Smooth muscle cell (in vitro differentiated cells): ENCODE measurements around the gene GK2. TPM values are rescaled to one million over a fixed set of nuclear protein-coding genes. Genes with fewer than 3 reads are reported as not detected.

Source experiments
- DNase-seq: peaks from one replicate; lab custom pipeline; 2025; ENCODE audit not compliant: unreplicated experiment; lab: John Stamatoyannopoulos, UW
- H2AFZ ChIP-seq: fragments of 200-600 bp; sonication (generic); 2 replicates; pipeline ENCODE4 v1.6.0; 2016; ENCODE audit warnings: antibody characterized with exemption, low read depth, mild to moderate bottlenecking
- H3F3A ChIP-seq: fragments of 200-600 bp; sonication (generic); 2 replicates; pipeline ENCODE4 v1.6.0; 2017; ENCODE audit warnings: antibody characterized with exemption, low read depth
- H3K27ac ChIP-seq: fragments of 200-600 bp; sonication (generic); 2 replicates; pipeline ENCODE4 v1.5.1; 2016; ENCODE audit warnings: low read depth, mild to moderate bottlenecking
- H3K27me3 ChIP-seq: fragments of 200-600 bp; sonication (generic); 2 replicates; pipeline ENCODE4 v1.6.1; 2016; ENCODE audit warnings: low read depth, mild to moderate bottlenecking
- H3K36me3 ChIP-seq: fragments of 200-600 bp; sonication (generic); 2 replicates; pipeline ENCODE4 v1.5.1; 2016; ENCODE audit warnings: low read depth
- H3K4me1 ChIP-seq: fragments of 200-600 bp; sonication (generic); 2 replicates; pipeline ENCODE4 v1.5.1; 2016; ENCODE audit warnings: low read depth
- H3K4me2 ChIP-seq: fragments of 200-600 bp; sonication (generic); 2 replicates; pipeline ENCODE4 v1.6.0; 2016; ENCODE audit warnings: mild to moderate bottlenecking
- H3K4me3 ChIP-seq: fragments of 200-600 bp; sonication (generic); 2 replicates; pipeline ENCODE4 v1.5.1; 2016; ENCODE audit warnings: mild to moderate bottlenecking
- H3K79me2 ChIP-seq: fragments of 200-600 bp; sonication (generic); 2 replicates; pipeline ENCODE4 v1.6.0; 2016; ENCODE audit warnings: low read depth, mild to moderate bottlenecking
- H3K9ac ChIP-seq: fragments of 200-600 bp; sonication (generic); 2 replicates; pipeline ENCODE4 v1.6.0; 2016; ENCODE audit warnings: low read depth
- H3K9me3 ChIP-seq: fragments of 200-600 bp; sonication (generic); replicated peaks from 2 replicates; pipeline ENCODE4 v1.5.1; 2016; ENCODE audit warnings: low read depth
- H4K20me1 ChIP-seq: fragments of 200-600 bp; sonication (generic); 2 replicates; pipeline ENCODE4 v1.6.0; 2016; ENCODE audit warnings: low read depth
- CTCF ChIP-seq: fragments of 200-600 bp; sonication (generic); IDR thresholded peaks from 2 replicates; pipeline ENCODE4 v1.5.1; 2017; ENCODE audit warnings: borderline replicate concordance, mild to moderate bottlenecking, antibody characterized with exemption; ENCODE audit not compliant: insufficient read depth, poor library complexity, severe bottlenecking
- WGBS: methylation state at CpG from one replicate; pipeline ENCODE4 v1.1.7; 2016; ENCODE audit warnings: low lambda C conversion rate; 5-methylcytosine and 5-hydroxymethylcytosine counted together
- polyA plus RNA-seq: library from polyadenylated mRNA; unstranded; fragments of >200 nt; fragmentation: Nextera tagmentation; extraction: Ambion mirVana; gene quantifications from 2 replicates; pipeline ENCODE4 v1.2.1, GENCODE V29; 2016
- total RNA-seq: library from RNA; depleted of rRNA; stranded (reverse); fragments of >200 nt; gene quantifications from 2 replicates; pipeline ENCODE4 v1.2.3, GENCODE V29; 2014

Gene GK2
- not detected in 2 replicates for total RNA-seq
- polyA plus RNA-seq = not detected in 2 replicates

- no peaks in the 10 kb centered on the region for H3K9me3 ChIP-seq
- H3K9ac ChIP-seq = no peak within 1 kb of the TSS
- H3K36me3 ChIP-seq = no peaks in the 10 kb centered on the region
- H4K20me1 ChIP-seq = no peaks in the 10 kb centered on the region
- no peaks in the 10 kb centered on the region for H3K27me3 ChIP-seq
- no peak within 1 kb of the TSS for H3K4me3 ChIP-seq
- no peak within 1 kb of the TSS for H2AFZ ChIP-seq
- no peak within 1 kb of the TSS for H3K4me2 ChIP-seq
- no peak for DNase-seq
- H3K4me1 ChIP-seq = no peaks in the 10 kb centered on the region
- no peak within 1 kb of the TSS for H3K27ac ChIP-seq
- WGBS = 94% methylated on average over 16 of the region's 16 CpGs
- no peaks in the 10 kb centered on the region for H3F3A ChIP-seq
- TF ChIP-seq CTCF = no peak
- no peaks in the 10 kb centered on the region for H3K79me2 ChIP-seq
Observed at GRCh38 chr4:79408063-79408462, at the start of gene GK2. TSS of gene GK2 (minus strand) at chr4:79408228. CDS start at chr4:79408200, 28 bp downstream.

- DNase-seq = no peak
- Histone ChIP-seq H3K36me3 (no peaks in the 10 kb centered on the region), H3K4me1 (peaks cover 7% of the 10 kb centered on the region), H3K27ac (no peak overlapping the region), H3K9ac (no peak overlapping the region), H3K9me3 (no peaks in the 10 kb centered on the region), H3K27me3 (peaks cover 18% of the 10 kb centered on the region), H3K4me3 (no peak overlapping the region), H4K20me1 (no peaks in the 10 kb centered on the region), H2AFZ (no peak overlapping the region), H3F3A (no peaks in the 10 kb centered on the region), H3K4me2 (no peak overlapping the region), H3K79me2 (no peaks in the 10 kb centered on the region)
- 42% methylated on average over 5 of the region's 5 CpGs for WGBS
- TF ChIP-seq CTCF = no peak
Observed at GRCh38 chr4:79455216-79455615, 47.2 kb upstream of the GK2 start.

- Histone ChIP-seq H3K4me1 (peaks cover 12% of the 10 kb centered on the region), H4K20me1 (no peaks in the 10 kb centered on the region), H3K79me2 (no peaks in the 10 kb centered on the region), H3K27ac (no peak overlapping the region), H2AFZ (no peak overlapping the region), H3K9me3 (no peaks in the 10 kb centered on the region), H3F3A (no peaks in the 10 kb centered on the region), H3K9ac (no peak overlapping the region), H3K4me2 (no peak overlapping the region), H3K4me3 (no peak overlapping the region), H3K36me3 (no peaks in the 10 kb centered on the region), H3K27me3 (peaks cover 18% of the 10 kb centered on the region)
- no peak for TF ChIP-seq CTCF
- DNase-seq = no peak
- WGBS = 59% methylated on average over 2 of the region's 2 CpGs
Observed at GRCh38 chr4:79454656-79455055, 46.6 kb upstream of the GK2 start.

- Histone ChIP-seq H3K79me2 (no peaks in the 10 kb centered on the region), H2AFZ (no peak overlapping the region), H3F3A (no peaks in the 10 kb centered on the region), H3K4me3 (no peak overlapping the region), H3K27me3 (no peaks in the 10 kb centered on the region), H3K36me3 (no peaks in the 10 kb centered on the region), H3K9me3 (no peaks in the 10 kb centered on the region), H3K4me2 (no peak overlapping the region), H3K4me1 (peaks cover 13% of the 10 kb centered on the region), H3K27ac (no peak overlapping the region), H3K9ac (no peak overlapping the region), H4K20me1 (no peaks in the 10 kb centered on the region)
- TF ChIP-seq CTCF = no peak
- DNase-seq = no peak
- WGBS = 66% methylated on average over 2 of the region's 2 CpGs
Observed at GRCh38 chr4:79450053-79450452, 42.0 kb upstream of the GK2 start.
